Hematopoietic multipotent progenitor cell (in vitro differentiated cells): ENCODE data around the gene OR7G2. TPM values are rescaled to one million over a fixed set of nuclear protein-coding genes. Genes with fewer than 3 reads are reported as not detected.

Experiments
- DNase-seq, 3 donors: peaks; one replicate each; pipeline ENCODE4 v3.0.0-alpha.2; 2011 to 2015; ENCODE audit warnings: low read depth in 2 of 3, low spot score in 2 of 3
- total RNA-seq: library from RNA; depleted of rRNA; stranded (reverse); fragments of >200 nt; gene quantifications from one replicate; pipeline ENCODE4 v1.2.3, GENCODE V29; 2012

Gene OR7G2
- total RNA-seq, result not detected

- no peak for DNase-seq
Observed at GRCh38 chr19:9107375-9107774, at the start of gene OR7G2. TSS of gene OR7G2 (minus strand) at chr19:9107475. CDS start at chr19:9103243, 4,232 bp downstream.

- DNase-seq, result no peak
Observed at GRCh38 chr19:9156304-9156703, 49.0 kb upstream of the OR7G2 start.

GRCh38 chr19:9155591-9155990 is 48.3 kb upstream of the OR7G2 start:
- DNase-seq, result no peak

DNA sequence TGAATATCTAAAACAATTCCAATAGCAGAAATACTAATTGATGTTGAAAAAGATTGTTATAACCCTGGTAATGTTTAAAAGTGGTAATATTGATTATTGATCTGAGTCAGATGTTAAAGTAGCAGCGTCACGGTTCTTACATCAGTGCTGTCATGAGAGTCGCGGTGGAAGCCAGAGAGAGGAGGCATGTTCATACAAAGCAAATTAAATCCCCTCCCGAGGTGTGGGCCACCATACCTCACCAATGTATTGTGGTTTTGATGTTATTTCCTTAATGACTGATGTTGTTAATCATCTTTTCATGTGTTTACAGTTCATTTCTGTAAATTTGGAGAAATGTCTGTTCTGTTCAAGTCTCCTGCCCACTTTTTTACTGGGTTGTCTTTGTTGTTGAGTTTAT is 44.1 kb upstream of the OR7G2 start:
- DNase-seq, result no peak

DNA sequence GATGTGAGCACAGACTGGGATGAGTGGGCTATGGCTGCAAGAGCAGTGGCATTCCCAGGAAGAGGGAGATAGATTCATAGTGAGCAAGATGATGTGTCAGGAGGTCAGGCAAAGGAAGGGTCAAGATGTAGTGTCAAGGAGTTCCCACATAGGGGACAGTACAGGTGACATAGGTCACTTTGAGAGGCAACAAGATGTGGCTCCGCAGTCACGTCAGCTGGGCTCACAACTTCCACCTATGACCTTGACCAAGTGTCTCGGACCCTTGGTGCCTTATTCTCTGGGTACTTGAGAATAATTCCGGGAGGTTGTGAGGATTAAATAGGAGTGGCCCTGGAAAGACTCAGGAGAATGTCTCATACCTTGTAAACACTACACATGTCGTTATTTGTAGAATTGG is 43.4 kb upstream of the OR7G2 start:
- DNase-seq, result no peak

DNA sequence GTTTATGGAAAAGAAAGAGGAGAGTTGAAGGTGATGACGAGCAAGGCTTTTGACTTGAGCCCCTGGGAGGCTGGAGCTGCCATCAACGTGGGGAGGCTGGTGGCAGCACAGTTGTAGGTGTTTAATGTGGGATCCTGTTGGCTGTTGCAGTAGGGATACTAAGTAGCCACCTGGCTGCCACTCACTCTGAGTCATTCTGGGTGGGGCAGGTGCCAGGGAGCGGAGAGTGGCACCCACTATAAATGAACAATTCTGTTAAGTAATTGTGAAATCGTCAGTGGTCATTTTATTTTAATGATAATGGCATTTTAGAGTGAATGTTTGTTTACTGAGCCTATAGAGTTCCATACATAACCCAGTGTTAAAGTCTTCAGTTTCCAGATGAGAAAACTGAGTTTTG is 42.7 kb upstream of the OR7G2 start:
- DNase-seq, result no peak

- no peak for DNase-seq
Observed at GRCh38 chr19:9148697-9149096, 41.4 kb upstream of the OR7G2 start.

DNA sequence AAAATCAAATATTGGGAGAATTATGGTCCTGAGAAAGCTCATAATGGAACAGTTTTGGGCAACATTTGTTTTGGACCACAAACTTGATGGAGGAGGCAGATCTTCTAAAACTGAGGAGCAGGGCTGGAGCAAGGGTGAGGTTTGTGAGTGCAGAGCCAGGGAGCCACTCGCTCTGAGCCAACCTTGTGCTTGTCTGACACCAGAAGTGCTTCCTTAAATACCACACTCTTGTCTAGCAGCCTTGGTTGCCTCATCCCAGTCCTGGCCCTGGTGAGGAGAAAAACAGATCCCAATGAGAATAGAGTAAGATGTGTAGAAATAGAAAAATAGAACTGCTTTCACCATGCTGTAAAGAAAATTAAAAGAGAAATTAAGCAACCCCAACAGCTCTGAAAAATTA is 39.6 kb upstream of the OR7G2 start:
- DNase-seq, result no peak

GRCh38 chr19:9144920-9145319 is 37.6 kb upstream of the OR7G2 start:
- peak in 1 of 3 donors; percentile 44 for DNase-seq

- DNase-seq, result peak; percentile 76 to 96 (median 91)
Observed at GRCh38 chr19:9140159-9140874, 33.0 kb upstream of the OR7G2 start, which contains the start of gene ZNF317. TSS of gene ZNF317 (plus strand) at chr19:9140397. CDS start at chr19:9156017, 15,620 bp downstream.

DNA sequence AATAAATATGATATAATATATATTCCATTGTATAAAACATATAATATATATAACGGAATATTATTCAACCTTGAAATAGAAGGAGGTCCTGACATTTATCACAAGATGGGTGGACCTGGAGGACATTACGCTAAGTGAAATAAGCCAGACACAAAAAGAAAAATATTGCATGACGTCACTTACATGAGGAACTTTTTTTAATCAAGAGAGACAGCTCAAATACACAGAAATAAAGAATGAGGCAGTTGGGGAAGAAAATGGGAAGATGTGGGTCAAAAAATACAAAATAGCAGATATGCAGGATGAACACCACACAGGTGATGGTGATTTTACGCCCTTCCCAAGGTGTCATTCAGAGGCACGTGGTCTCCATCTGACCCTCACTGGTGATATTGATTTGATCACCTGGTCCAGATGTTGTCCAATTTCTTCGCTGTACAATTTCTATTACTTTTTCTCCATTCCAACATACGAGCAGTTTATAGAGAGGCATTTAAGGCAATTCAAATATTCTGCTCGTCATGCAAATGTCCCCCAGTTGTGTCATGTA is 32.4 kb upstream of the OR7G2 start:
- peak in 1 of 3 donors; percentile 12 for DNase-seq

- DNase-seq, result no peak
Observed at GRCh38 chr19:9132422-9132821, 25.1 kb upstream of the OR7G2 start.

DNA sequence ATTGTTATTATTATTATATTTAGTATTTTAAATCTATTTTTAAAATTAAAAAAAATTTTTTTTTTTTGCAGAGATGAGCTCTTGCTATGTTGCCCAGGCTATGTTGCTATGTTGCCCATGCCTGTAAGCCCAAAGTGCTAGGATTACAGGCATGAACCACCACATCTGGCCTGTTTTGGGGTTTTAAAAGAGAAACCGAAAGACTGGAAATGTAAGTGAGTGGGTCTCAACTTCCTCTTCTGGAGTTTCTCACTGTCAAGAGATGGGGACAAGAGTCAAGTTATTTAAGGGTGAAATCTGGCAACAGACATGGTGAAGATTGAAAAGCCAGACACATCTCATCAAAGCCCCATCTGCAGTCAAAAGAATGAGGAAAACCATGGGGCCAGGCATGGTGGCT is 23.7 kb upstream of the OR7G2 start:
- DNase-seq, result peak in 2 of 3 donors; percentile 46 to 92

DNA sequence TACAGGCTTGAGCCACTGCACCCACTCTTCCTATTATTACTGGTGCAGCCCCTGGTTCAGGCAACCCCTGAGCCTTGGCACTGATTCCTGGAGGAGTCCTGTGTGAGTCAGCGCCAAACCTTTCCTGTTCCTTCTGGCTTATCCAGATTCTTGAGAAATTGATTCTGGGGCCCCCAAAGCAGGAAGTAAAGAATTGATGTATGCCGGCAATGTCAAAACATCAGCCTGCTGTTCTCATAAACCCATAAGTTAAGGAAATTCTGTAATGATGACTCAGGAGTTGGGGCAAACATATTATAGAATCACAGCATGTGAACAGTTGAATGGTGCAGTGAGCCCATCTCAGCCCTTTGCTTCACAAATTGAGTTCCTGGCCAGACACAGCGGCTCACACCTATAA is 20.9 kb upstream of the OR7G2 start:
- DNase-seq, result no peak

DNA sequence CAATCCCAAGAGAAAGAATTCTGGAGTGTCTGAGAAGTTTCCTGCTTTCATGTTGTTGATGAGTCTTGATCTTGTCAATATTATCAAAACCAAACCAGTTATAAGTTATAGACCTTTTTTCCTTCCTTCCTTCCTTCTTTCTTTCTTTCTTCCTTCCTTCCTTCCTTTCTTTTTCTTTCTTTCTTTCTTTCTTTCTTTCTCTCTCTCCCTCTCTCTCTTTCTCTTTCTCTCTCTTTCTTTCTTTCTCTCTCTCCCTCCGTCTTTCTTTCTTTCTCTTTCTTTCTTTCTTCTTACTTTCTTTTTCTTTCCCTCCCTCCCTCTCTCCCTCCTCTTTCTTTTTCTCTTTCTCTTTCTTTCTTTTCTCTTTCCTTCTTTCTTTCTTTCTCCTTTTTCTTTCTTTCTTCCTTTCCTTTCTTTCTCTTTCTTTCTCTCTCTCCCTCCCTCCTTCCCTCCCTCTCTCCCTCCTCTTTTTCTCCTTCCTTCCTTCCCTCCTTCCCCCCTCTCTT is 19.7 kb upstream of the OR7G2 start, which contains the start of gene OR7G3:
Gene OR7G3 (minus strand): TSS at position 51 of the 506 bp plus-strand sequence. CDS start 0 bp downstream, at position 51.
- no peak for DNase-seq

GRCh38 chr19:9116547-9116946 is 9.3 kb upstream of the OR7G2 start:
- DNase-seq, result no peak

- no peak for DNase-seq
Observed at GRCh38 chr19:9115307-9115813, 8.1 kb upstream of the OR7G2 start, which contains the start of gene OR7G1. TSS of gene OR7G1 (minus strand) at chr19:9115763. CDS start at chr19:9115763, 0 bp downstream.

DNA sequence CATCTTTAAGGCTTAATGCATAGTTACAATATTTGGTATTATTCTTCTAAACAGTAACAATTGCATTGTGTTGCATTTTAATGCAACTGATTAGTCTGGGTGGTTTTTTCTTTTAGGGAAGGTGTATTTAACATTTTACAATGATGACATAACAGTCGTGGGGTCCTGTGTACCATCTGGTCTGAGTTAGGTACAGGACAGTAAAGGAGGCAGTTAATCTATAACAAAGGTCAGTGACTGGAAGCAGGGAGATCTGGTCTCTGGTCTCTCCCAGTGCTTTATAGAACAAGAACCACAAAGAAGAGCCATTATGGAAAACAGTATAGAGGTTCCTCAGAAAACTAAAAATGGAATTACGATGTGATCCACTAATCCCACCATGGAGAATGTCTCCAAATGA is 2.7 kb upstream of the OR7G2 start:
- no peak for DNase-seq

GRCh38 chr19:9086761-9087160 is 20.5 kb downstream of the OR7G2 start, which contains the start of gene OR1M1:
TSS of gene OR1M1 (plus strand) at chr19:9087061. CDS start at chr19:9093245, 6,184 bp downstream.
- no peak for DNase-seq

DNA sequence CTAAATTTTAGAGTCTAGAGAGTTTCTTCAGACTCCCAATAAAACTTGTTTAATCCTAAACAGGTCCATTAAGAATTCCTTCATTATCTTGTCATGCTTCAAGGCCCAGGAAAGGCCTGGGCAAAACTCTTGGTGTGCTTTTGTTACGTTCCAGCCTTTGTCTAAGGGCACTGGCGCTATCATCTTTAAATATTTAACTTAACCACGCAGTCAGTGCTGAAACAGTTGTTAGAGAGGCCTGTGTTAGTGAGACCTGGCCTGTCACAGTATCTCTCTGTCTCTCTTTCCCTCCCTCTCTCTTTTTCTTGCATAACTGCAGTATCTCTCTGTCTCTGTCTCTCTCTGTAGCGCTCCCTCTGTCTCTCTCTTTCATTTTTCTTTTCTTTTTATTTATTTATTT is 28.6 kb downstream of the OR7G2 start:
- DNase-seq, result no peak

DNA sequence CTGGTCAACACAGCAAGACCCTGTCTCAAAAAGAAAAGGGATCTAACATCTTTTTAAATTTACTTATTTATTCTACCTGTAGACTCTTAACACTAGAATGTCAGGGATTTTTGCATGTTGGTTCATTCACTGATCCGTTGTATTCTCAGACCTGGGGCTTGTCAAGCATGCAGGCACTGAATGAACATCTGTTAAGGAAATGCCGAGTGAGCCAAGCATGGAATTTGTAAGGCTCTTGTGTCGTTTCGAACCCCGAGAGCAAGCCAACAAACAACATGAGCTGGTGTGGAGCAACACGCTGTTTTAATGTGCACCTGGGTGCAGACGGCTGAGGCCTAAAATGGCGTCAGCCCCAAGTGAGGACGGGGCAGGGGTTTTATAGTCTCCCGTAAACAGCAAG is 30.4 kb downstream of the OR7G2 start:
- DNase-seq, result no peak
